Mesendoderm (in vitro differentiated cells): Measurements from ENCODE around the gene ADRB2.

Experiments used
- DNase-seq: peaks from one replicate; pipeline ENCODE4 v3.0.0; 2013
- H2AK5ac ChIP-seq: 2 replicates; pipeline ENCODE4 v1.6.1; 2013; ENCODE audit warnings: low read length, inconsistent platforms
- H2BK120ac ChIP-seq: 2 replicates; pipeline ENCODE4 v1.6.1; 2013; ENCODE audit warnings: low read depth, mild to moderate bottlenecking, low read length, moderate library complexity, mixed read lengths
- H2BK15ac ChIP-seq: replicated peaks from 2 replicates; pipeline ENCODE4 v1.6.1; 2013; ENCODE audit warnings: low read depth, mild to moderate bottlenecking, moderate library complexity
- H2BK5ac ChIP-seq: 2 replicates; pipeline ENCODE4 v1.6.1; 2013; ENCODE audit warnings: low read length, inconsistent platforms
- H3K18ac ChIP-seq: 2 replicates; pipeline ENCODE4 v1.6.1; 2013; ENCODE audit warnings: mild to moderate bottlenecking, low read length, mixed read lengths
- H3K23ac ChIP-seq: one replicate; pipeline ENCODE4 v1.6.1; 2013; ENCODE audit warnings: low read length
- H3K27ac ChIP-seq: 2 replicates; pipeline ENCODE4 v1.5.1; 2013; ENCODE audit warnings: low read depth, mild to moderate bottlenecking, inconsistent platforms, low read length, moderate library complexity
- H3K27me3 ChIP-seq: 2 replicates; pipeline ENCODE4 v1.6.1; 2013; ENCODE audit warnings: low read length, control low read depth, mild to moderate bottlenecking, inconsistent platforms; ENCODE audit not compliant: insufficient read depth, poor library complexity
- H3K36me3 ChIP-seq: 2 replicates; pipeline ENCODE4 v1.6.1; 2013; ENCODE audit warnings: low read length, inconsistent platforms; ENCODE audit not compliant: control insufficient read depth, insufficient read depth
- H3K4ac ChIP-seq: one replicate; pipeline ENCODE4 v1.6.1; 2013; ENCODE audit warnings: low read depth, mild to moderate bottlenecking, low read length, moderate library complexity
- H3K4me1 ChIP-seq: 2 replicates; pipeline ENCODE4 v1.6.1; 2013; ENCODE audit warnings: low read depth, low read length, inconsistent platforms; ENCODE audit not compliant: control insufficient read depth
- H3K4me2 ChIP-seq: 2 replicates; pipeline ENCODE4 v1.6.1; 2013; ENCODE audit warnings: low read length
- H3K4me3 ChIP-seq: 2 replicates; pipeline ENCODE4 v1.5.1; 2013; ENCODE audit warnings: mild to moderate bottlenecking, low read length
- H3K56ac ChIP-seq: one replicate; pipeline ENCODE4 v1.6.1; 2013; ENCODE audit warnings: low read length
- H3K79me1 ChIP-seq: 2 replicates; pipeline ENCODE4 v1.6.1; 2013; ENCODE audit warnings: low read length, inconsistent platforms
- H3K79me2 ChIP-seq: 2 replicates; pipeline ENCODE4 v1.6.1; 2013; ENCODE audit warnings: mild to moderate bottlenecking, low read length; ENCODE audit not compliant: control insufficient read depth, insufficient read depth
- H3K9ac ChIP-seq: 2 replicates; pipeline ENCODE4 v1.6.1; 2013; ENCODE audit warnings: low read length, inconsistent platforms
- H4K5ac ChIP-seq: one replicate; pipeline ENCODE4 v1.6.1; 2013; ENCODE audit warnings: low read length
- H4K8ac ChIP-seq: one replicate; pipeline ENCODE4 v1.6.1; 2013; ENCODE audit warnings: low read depth, mild to moderate bottlenecking, control low read depth, low read length, moderate library complexity
- WGBS: extraction: QIAGEN DNeasy Blood & Tissue Kit; methylation state at CpG from one replicate; pipeline ENCODE4 v1.1.7; 2013; ENCODE audit warnings: low lambda C conversion rate, missing lambda C conversion rate; ENCODE audit not compliant: insufficient coverage; ENCODE audit errors: extremely low coverage; 5-methylcytosine and 5-hydroxymethylcytosine counted together

ADRB2 gene

GRCh38 chr5:148844433-148845280 is 18.2 kb downstream of the ADRB2 start:
- Histone ChIP-seq H3K56ac (no peak overlapping the region), H3K23ac (no peak overlapping the region), H3K79me2 (no peaks in the 10 kb centered on the region), H3K9ac (no peak overlapping the region), H4K5ac (no peak overlapping the region), H3K79me1 (no peaks in the 10 kb centered on the region), H3K4ac (no peak overlapping the region), H3K18ac (no peak overlapping the region), H3K4me1 (no peaks in the 10 kb centered on the region), H3K27ac (no peak overlapping the region), H2BK5ac (no peak overlapping the region), H3K36me3 (no peaks in the 10 kb centered on the region), H2BK15ac (no peak overlapping the region), H3K4me2 (no peak overlapping the region), H4K8ac (no peak overlapping the region), H2BK120ac (no peak overlapping the region), H3K4me3 (no peak overlapping the region), H3K27me3 (no peaks in the 10 kb centered on the region), H2AK5ac (no peak overlapping the region)
- no peak for DNase-seq
- WGBS = no CpG with 5 or more reads among the region's 7 CpGs

DNA sequence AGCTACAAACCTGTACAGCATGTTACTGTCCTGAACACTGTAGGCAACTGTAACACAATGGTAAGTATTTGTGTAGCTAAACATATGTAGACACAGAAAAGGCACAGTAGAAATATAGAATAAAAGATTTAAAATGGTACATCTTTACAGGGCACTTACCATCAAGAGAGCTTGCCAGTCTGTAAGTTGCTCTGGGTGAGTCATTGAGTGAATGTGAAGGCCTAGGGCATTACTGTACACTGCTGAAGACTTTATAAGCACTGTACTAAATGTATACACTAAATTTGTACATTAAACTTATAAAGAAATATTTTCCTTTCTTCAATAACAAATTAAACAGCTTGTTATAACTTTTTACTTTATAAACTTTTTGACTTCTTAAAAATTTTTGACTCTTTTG is 20.5 kb downstream of the ADRB2 start:
- H3K4me1 ChIP-seq = no peaks in the 10 kb centered on the region
- H3K27ac ChIP-seq = no peak overlapping the region
- no peak overlapping the region for H3K4me2 ChIP-seq
- no peak overlapping the region for H2BK120ac ChIP-seq
- DNase-seq = no peak
- H3K36me3 ChIP-seq = no peaks in the 10 kb centered on the region
- no peak overlapping the region for H2AK5ac ChIP-seq
- H3K4me3 ChIP-seq = no peak overlapping the region
- no peak overlapping the region for H2BK15ac ChIP-seq
- no peak overlapping the region for H3K9ac ChIP-seq
- H2BK5ac ChIP-seq = no peak overlapping the region
- H3K23ac ChIP-seq = no peak overlapping the region
- H3K4ac ChIP-seq = no peak overlapping the region
- H3K27me3 ChIP-seq = no peaks in the 10 kb centered on the region
- no peak overlapping the region for H4K8ac ChIP-seq
- H3K18ac ChIP-seq = no peak overlapping the region
- no peak overlapping the region for H4K5ac ChIP-seq
- no peak overlapping the region for H3K56ac ChIP-seq
- H3K79me2 ChIP-seq = no peaks in the 10 kb centered on the region
- H3K79me1 ChIP-seq = no peaks in the 10 kb centered on the region

- 100% methylated on average over 1 of the region's 2 CpGs for WGBS
- H2BK15ac ChIP-seq = no peak overlapping the region
- H3K4me2 ChIP-seq = no peak overlapping the region
Observed at GRCh38 chr5:148847456-148847855, 21.0 kb downstream of the ADRB2 start.

DNA sequence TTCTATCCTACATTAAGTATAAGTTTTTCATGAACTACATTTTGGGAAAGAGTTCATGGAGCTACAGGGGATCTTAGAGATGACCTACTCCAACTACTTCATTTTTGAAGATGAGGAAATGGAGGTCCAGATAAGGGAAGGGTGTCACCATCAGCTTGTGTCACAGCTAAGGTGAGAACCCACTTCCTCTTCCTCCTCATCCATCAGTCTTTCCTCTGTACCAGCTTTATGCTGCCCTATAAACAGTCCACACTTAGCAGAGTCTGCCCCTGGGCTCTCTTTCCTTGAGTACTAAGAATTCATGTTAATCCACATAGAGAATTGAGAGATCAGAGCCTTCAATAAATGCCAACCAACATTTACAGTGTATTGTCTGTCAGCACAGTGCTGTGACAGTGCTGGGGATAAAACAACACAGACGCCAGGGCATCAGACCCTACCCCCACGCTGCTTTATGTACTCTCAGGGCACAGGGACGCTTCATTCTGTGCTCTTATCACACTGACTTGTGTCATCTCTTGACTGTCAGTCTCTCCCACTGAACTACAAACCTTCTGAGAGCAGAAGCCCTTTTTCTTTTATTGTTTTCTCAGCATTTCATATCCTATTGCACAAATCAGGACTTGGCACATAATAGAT is 22.1 kb downstream of the ADRB2 start:
- H3K4me1 ChIP-seq = no peaks in the 10 kb centered on the region
- no CpG with 5 or more reads among the region's 3 CpGs for WGBS
- no peak overlapping the region for H3K18ac ChIP-seq

More at GRCh38 chr5:148847456-148847855, 21.0 kb downstream of the ADRB2 start:
- DNase-seq = no peak
- Histone ChIP-seq H2BK5ac (no peak overlapping the region), H3K79me1 (no peaks in the 10 kb centered on the region), H3K56ac (no peak overlapping the region), H3K4ac (no peak overlapping the region), H3K9ac (no peak overlapping the region), H3K23ac (no peak overlapping the region), H4K5ac (no peak overlapping the region), H3K4me3 (no peak overlapping the region), H3K79me2 (no peaks in the 10 kb centered on the region), H3K4me1 (no peaks in the 10 kb centered on the region), H4K8ac (no peak overlapping the region), H3K36me3 (no peaks in the 10 kb centered on the region), H3K27ac (no peak overlapping the region), H2BK120ac (no peak overlapping the region), H3K18ac (no peak overlapping the region), H2AK5ac (no peak overlapping the region), H3K27me3 (no peaks in the 10 kb centered on the region)

GRCh38 chr5:148849461-148849860 is 23.1 kb downstream of the ADRB2 start:
- Histone ChIP-seq H3K4me1 (no peaks in the 10 kb centered on the region), H3K79me1 (no peaks in the 10 kb centered on the region), H2BK120ac (no peak overlapping the region), H3K9ac (no peak overlapping the region), H3K79me2 (no peaks in the 10 kb centered on the region), H3K36me3 (no peaks in the 10 kb centered on the region), H2BK15ac (no peak overlapping the region), H2BK5ac (no peak overlapping the region), H3K27me3 (no peaks in the 10 kb centered on the region), H3K4me2 (no peak overlapping the region), H3K4me3 (no peak overlapping the region), H3K18ac (no peak overlapping the region), H3K27ac (no peak overlapping the region), H3K56ac (no peak overlapping the region), H4K8ac (no peak overlapping the region), H2AK5ac (no peak overlapping the region), H3K23ac (no peak overlapping the region), H4K5ac (no peak overlapping the region), H3K4ac (no peak overlapping the region)
- WGBS = no CpG with 5 or more reads among the region's 4 CpGs
- DNase-seq = no peak

More for the DNA sequence above, 22.1 kb downstream of the ADRB2 start:
- Histone ChIP-seq H3K9ac (no peak overlapping the region), H2BK15ac (no peak overlapping the region), H3K23ac (no peak overlapping the region), H3K4me2 (no peak overlapping the region), H3K79me2 (no peaks in the 10 kb centered on the region), H3K36me3 (no peaks in the 10 kb centered on the region), H3K27me3 (no peaks in the 10 kb centered on the region), H4K5ac (no peak overlapping the region), H2BK120ac (no peak overlapping the region), H2AK5ac (no peak overlapping the region), H4K8ac (no peak overlapping the region), H3K4me3 (no peak overlapping the region), H3K56ac (no peak overlapping the region), H3K4ac (no peak overlapping the region), H3K27ac (no peak overlapping the region), H2BK5ac (no peak overlapping the region), H3K79me1 (no peaks in the 10 kb centered on the region)
- no peak for DNase-seq
